TTC549 (cell line): ENCODE data around the gene RAB24.
A peak's percentile ranks its signal among the peaks of the same experiment; 100 is the strongest.
"Not testable (repeated sequence)": the region's sequence is repeated elsewhere in the genome, so short reads cannot be mapped to it uniquely, and the experiment has no call there.

ENCODE experiments used
- FAIRE-seq: peaks from 2 replicates; lab custom pipeline; 2012; peaks lifted over from hg19 to GRCh38; lab: Jason Lieb, UNC

The RAB24 gene

GRCh38 chr5:177303121-177303924 is at the start of gene RAB24, which contains the start of gene PRELID1:
TSS of gene RAB24 (minus strand) at chr5:177303719. CDS start at chr5:177303288, 431 bp downstream.
TSS of gene PRELID1 (plus strand) at chr5:177303799. CDS start at chr5:177303986, 187 bp downstream.
- no peak for FAIRE-seq

GRCh38 chr5:177353093-177353492 is 49.6 kb upstream of the RAB24 start:
- no peak for FAIRE-seq

- FAIRE-seq, result peak; percentile 17
Measured at GRCh38 chr5:177351392-177352329, 48.1 kb upstream of the RAB24 start, which contains the start of gene LMAN2. TSS of gene LMAN2 (minus strand) at chr5:177351668. CDS start at chr5:177351647, 21 bp downstream.

- FAIRE-seq, result no peak
Measured at GRCh38 chr5:177350776-177351391, 47.4 kb upstream of the RAB24 start.

GRCh38 chr5:177349762-177350161 is 46.2 kb upstream of the RAB24 start:
- no peak for FAIRE-seq

GRCh38 chr5:177349362-177349647 is 45.8 kb upstream of the RAB24 start:
- FAIRE-seq, result no peak

GRCh38 chr5:177347699-177348098 is 44.2 kb upstream of the RAB24 start:
- FAIRE-seq, result no peak

GRCh38 chr5:177346820-177347219 is 43.3 kb upstream of the RAB24 start:
- FAIRE-seq, result no peak

- no peak for FAIRE-seq
Measured at GRCh38 chr5:177344891-177345290, 41.4 kb upstream of the RAB24 start.

- FAIRE-seq, result no peak
Measured at GRCh38 chr5:177343777-177344176, 40.3 kb upstream of the RAB24 start.

- not testable (repeated sequence) for FAIRE-seq
Measured at GRCh38 chr5:177343000-177343399, 39.5 kb upstream of the RAB24 start.

GRCh38 chr5:177339107-177339638 is 35.7 kb upstream of the RAB24 start:
- FAIRE-seq, result no peak

- no peak for FAIRE-seq
Measured at GRCh38 chr5:177338251-177339106, 35.0 kb upstream of the RAB24 start.

- no peak for FAIRE-seq
Measured at GRCh38 chr5:177336603-177337494, 33.3 kb upstream of the RAB24 start.

- FAIRE-seq, result no peak
Measured at GRCh38 chr5:177336112-177336511, 32.6 kb upstream of the RAB24 start.

GRCh38 chr5:177335701-177336065 is 32.2 kb upstream of the RAB24 start:
- no peak for FAIRE-seq

- FAIRE-seq, result no peak
Measured at GRCh38 chr5:177334781-177335700, 31.5 kb upstream of the RAB24 start.

GRCh38 chr5:177334155-177334551 is 30.6 kb upstream of the RAB24 start:
- FAIRE-seq, result no peak

GRCh38 chr5:177333420-177334154 is 30.1 kb upstream of the RAB24 start:
- FAIRE-seq, result no peak
